Measurements from ENCODE around the gene UBE2L3. TPM values are rescaled to one million over a fixed set of nuclear protein-coding genes. Genes with fewer than 3 reads are reported as not detected.

UBE2L3 gene
- total and polyA plus RNA-seq, 2 of the 13 experiments (the other 11 are each of a cell fraction or from before 2014, with no cell fraction given), result 30.2 to 58.1 TPM

GRCh38 chr22:21642584-21643448 lies 75.3 kb downstream of the UBE2L3 start (continued):
- TF ChIP-seq ZNF3 (CRISPR knock-in tag; IDR thresholded peaks at IDR 0.05) (0 out of 2 replicates have a peak, but pooled peaks have one; percentile 26), AKAP8 (CRISPR knock-in tag; IDR thresholded peaks at IDR 0.05) (peak; percentile 26; the same call in 1 of the 2 replicates), RORA (CRISPR knock-in tag; IDR thresholded peaks at IDR 0.05) (no peak), ATF7 (IDR thresholded peaks at IDR 0.05) (no peak), ATF7 (CRISPR knock-in tag; IDR thresholded peaks at IDR 0.05) (no peak), MTF1 (CRISPR knock-in tag; IDR thresholded peaks at IDR 0.05) (no peak), RNF2 (conservative IDR thresholded peaks at IDR 0.05; ENCODE audit: low read depth) (peak; percentile 60; the same call in 1 of the 2 replicates), RBM39 (IDR thresholded peaks at IDR 0.05; ENCODE audit: low read depth, low read length, poor library complexity, severe bottlenecking) (peak; percentile 16), RBFOX2 (IDR thresholded peaks at IDR 0.05; ENCODE audit: low read depth, low read length) (peak; percentile 33; the same call in 1 of the 2 replicates), MIXL1 (CRISPR knock-in tag; IDR thresholded peaks at IDR 0.05) (peak; percentile 24; the same call in 1 of the 2 replicates), POLR2AphosphoS2 (IDR thresholded peaks at IDR 0.05; ENCODE audit: low read depth, low read length) (no peak), ZSCAN22 (CRISPR knock-in tag; IDR thresholded peaks at IDR 0.05) (no peak), STAG1 (CRISPR knock-in tag; IDR thresholded peaks at IDR 0.05) (peak; percentile 77), ZNF10 (CRISPR knock-in tag; IDR thresholded peaks at IDR 0.05; ENCODE audit: borderline replicate concordance, low read depth) (no peak), ZNF501 (CRISPR knock-in tag; IDR thresholded peaks at IDR 0.05) (peak; percentile 41; the same call in 1 of the 2 replicates), ZNF776 (CRISPR knock-in tag; IDR thresholded peaks at IDR 0.05) (peak; percentile 12; the same call in 1 of the 2 replicates), SMAD3 (CRISPR knock-in tag; IDR thresholded peaks at IDR 0.05) (0 out of 2 replicates have a peak, but pooled peaks have one; percentile 52), HMGXB4 (CRISPR knock-in tag; IDR thresholded peaks at IDR 0.05; ENCODE audit: borderline replicate concordance in 1 of 2, low read depth in 1 of 2) (peak; percentile 57 to 64; a peak in 3 of 4 replicates), U2AF1 (optimal IDR thresholded peaks at IDR 0.05; ENCODE audit: low read depth, low read length) (no peak)
- TF ChIP-seq, protein P1, sequence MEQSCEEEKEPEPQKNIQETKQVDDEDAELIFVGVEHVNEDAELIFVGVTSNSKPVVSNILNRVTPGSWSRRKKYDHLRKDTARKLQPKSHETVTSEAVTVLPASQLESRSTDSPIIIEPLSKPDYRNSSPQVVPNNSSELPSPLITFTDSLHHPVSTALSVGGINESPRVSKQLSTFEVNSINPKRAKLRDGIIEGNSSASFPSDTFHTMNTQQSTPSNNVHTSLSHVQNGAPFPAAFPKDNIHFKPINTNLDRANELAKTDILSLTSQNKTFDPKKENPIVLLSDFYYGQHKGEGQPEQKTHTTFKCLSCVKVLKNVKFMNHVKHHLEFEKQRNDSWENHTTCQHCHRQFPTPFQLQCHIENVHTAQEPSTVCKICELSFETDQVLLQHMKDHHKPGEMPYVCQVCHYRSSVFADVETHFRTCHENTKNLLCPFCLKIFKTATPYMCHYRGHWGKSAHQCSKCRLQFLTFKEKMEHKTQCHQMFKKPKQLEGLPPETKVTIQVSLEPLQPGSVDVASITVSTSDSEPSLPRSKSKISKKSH (CRISPR knock-in tag; IDR thresholded peaks at IDR 0.05; ENCODE audit: borderline replicate concordance), result no peak
- TF ChIP-seq, protein P2, sequence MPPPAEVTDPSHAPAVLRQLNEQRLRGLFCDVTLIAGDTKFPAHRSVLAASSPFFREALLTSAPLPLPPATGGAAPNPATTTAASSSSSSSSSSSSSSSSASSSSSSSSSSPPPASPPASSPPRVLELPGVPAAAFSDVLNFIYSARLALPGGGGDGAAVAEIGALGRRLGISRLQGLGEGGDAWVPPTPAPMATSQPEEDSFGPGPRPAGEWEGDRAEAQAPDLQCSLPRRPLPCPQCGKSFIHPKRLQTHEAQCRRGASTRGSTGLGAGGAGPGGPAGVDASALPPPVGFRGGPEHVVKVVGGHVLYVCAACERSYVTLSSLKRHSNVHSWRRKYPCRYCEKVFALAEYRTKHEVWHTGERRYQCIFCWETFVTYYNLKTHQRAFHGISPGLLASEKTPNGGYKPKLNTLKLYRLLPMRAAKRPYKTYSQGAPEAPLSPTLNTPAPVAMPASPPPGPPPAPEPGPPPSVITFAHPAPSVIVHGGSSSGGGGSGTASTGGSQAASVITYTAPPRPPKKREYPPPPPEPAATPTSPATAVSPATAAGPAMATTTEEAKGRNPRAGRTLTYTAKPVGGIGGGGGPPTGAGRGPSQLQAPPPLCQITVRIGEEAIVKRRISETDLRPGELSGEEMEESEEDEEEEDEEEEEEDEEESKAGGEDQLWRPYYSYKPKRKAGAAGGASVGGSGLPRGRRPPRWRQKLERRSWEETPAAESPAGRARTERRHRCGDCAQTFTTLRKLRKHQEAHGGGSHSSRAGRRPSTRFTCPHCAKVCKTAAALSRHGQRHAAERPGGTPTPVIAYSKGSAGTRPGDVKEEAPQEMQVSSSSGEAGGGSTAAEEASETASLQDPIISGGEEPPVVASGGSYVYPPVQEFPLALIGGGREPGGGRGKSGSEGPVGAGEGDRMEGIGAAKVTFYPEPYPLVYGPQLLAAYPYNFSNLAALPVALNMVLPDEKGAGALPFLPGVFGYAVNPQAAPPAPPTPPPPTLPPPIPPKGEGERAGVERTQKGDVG (CRISPR knock-in tag; IDR thresholded peaks at IDR 0.05; ENCODE audit: borderline replicate concordance), result no peak
